NB4 (cell line): ENCODE measurements around the gene RER1.

Experiments used
- CTCF ChIP-seq: IDR thresholded peaks from one replicate; pipeline ENCODE4 v1.5.1; 2012; ENCODE audit warnings: low read depth, low read length
- MAX ChIP-seq: IDR thresholded peaks from 2 replicates; pipeline ENCODE4 v1.6.1; 2011; ENCODE audit warnings: low read depth, low read length
- POLR2A ChIP-seq: IDR thresholded peaks from 2 replicates; pipeline ENCODE4 v1.6.1; 2011; ENCODE audit warnings: mild to moderate bottlenecking; ENCODE audit not compliant: insufficient read length; ENCODE audit errors: extremely low read depth

GRCh38 chr1:2375923-2376260 lies 15.7 kb upstream of the RER1 start:
- TF ChIP-seq POLR2A, result no peak
- TF ChIP-seq CTCF, result no peak
- TF ChIP-seq MAX, result no peak
